Prostate gland (tissue), 2 donors: ENCODE measurements around the gene BEST4. TPM values are rescaled to one million over a fixed set of nuclear protein-coding genes. Genes with fewer than 3 reads are reported as not detected.

Experiments used
- DNase-seq: peaks from one replicate; pipeline ENCODE4 v3.0.0-alpha.2; 2019; ENCODE audit warnings: low spot score
- H3K27ac ChIP-seq, 2 donors: fragments of 200-600 bp; sonication (generic); 2 replicates each; pipeline ENCODE4 v1.5.1; 2017 to 2019
- H3K27me3 ChIP-seq: fragments of 200-600 bp; sonication (generic); replicated peaks from 2 replicates; pipeline ENCODE4 v1.5.1; 2019; ENCODE audit not compliant: insufficient read depth
- H3K36me3 ChIP-seq, 2 donors: fragments of 200-600 bp; sonication (generic); 1 replicate in 1 of 2; 2 replicates in 1 of 2; pipeline versions ENCODE4 v1.5.1 to v1.8.1; 2017 to 2019
- H3K4me1 ChIP-seq: fragments of 200-600 bp; sonication (generic); replicated peaks from 2 replicates; pipeline ENCODE4 v1.5.1; 2019
- H3K4me3 ChIP-seq, 2 donors: fragments of 200-600 bp; sonication (generic); 2 replicates each; pipeline ENCODE4 v1.5.1; 2017 to 2019
- H3K9me3 ChIP-seq: fragments of 200-600 bp; sonication (generic); 2 replicates; pipeline ENCODE4 v1.5.1; 2017
- CTCF ChIP-seq, 4 experiments: fragments of 200-600 bp in 2 of 4; fragments of 450-650 bp in 2 of 4; sonication (generic) in 2 of 4; IDR thresholded peaks; 1 replicate in 3 of 4; 2 replicates in 1 of 4; pipeline ENCODE4 v1.5.1; 2016 to 2019; ENCODE audit warnings: antibody characterized with exemption in 4 of 4, mild to moderate bottlenecking in 2 of 4, moderate library complexity in 2 of 4
- POLR2A ChIP-seq: fragments of 450-650 bp; IDR thresholded peaks from one replicate; pipeline ENCODE4 v1.6.1; 2016; ENCODE audit warnings: antibody characterized with exemption, mild to moderate bottlenecking
- POLR2AphosphoS5 ChIP-seq: sonication (generic); formaldehyde crosslinking; IDR thresholded peaks from one replicate; pipeline ENCODE4 v1.6.1; 2017; ENCODE audit warnings: antibody characterized with exemption
- WGBS: methylation state at CpG from one replicate; pipeline ENCODE4 v1.1.5; 2018; 5-methylcytosine and 5-hydroxymethylcytosine counted together
- intact Hi-C: fragments of 100-400 bp; cut with DNase I; formaldehyde crosslinking; loops from one replicate; pipeline ENCODE4 v1.14.2; 2022
- total RNA-seq, 2 donors: library from RNA; depleted of rRNA; stranded (reverse); fragments of >200 nt; gene quantifications; one replicate each; pipeline ENCODE4 v1.1.0, GENCODE V29; 2016

The BEST4 gene
- total RNA-seq, 2 donors from 2014 or later = not detected

- Histone ChIP-seq H3K27ac (no peak overlapping the region), H3K9me3 (no peaks in the 10 kb centered on the region), H3K27me3 (no peaks in the 10 kb centered on the region), H3K36me3 (no peaks in the 10 kb centered on the region), H3K4me3 (no peak overlapping the region), H3K4me1 (no peaks in the 10 kb centered on the region)
- intact Hi-C loops = loop anchor here (10.0 kb wide), 1 partner anchor 484 kb away; no protein-coding TSS in a partner anchor
- 84% methylated on average over 9 of the region's 9 CpGs for WGBS
- no peak for DNase-seq
- TF ChIP-seq POLR2AphosphoS5 (no peak), CTCF (IDR thresholded peaks at IDR 0.05) (no peak), POLR2A (no peak)
Measured at GRCh38 chr1:44821240-44821715, 33.3 kb upstream of the BEST4 start.

GRCh38 chr1:44820328-44821239 is 32.6 kb upstream of the BEST4 start:
- intact Hi-C loops = loop anchor here (10.0 kb wide), 1 partner anchor 484 kb away; no protein-coding TSS in a partner anchor
- H3K4me1 ChIP-seq = no peaks in the 10 kb centered on the region
- no peaks in the 10 kb centered on the region for H3K36me3 ChIP-seq
- H3K27ac ChIP-seq = peak overlapping the region; percentile 86 to 88
- H3K27me3 ChIP-seq = no peaks in the 10 kb centered on the region
- H3K4me3 ChIP-seq = peak overlapping the region; percentile 31 to 43
- WGBS = 29% methylated on average over 25 of the region's 25 CpGs
- no peaks in the 10 kb centered on the region for H3K9me3 ChIP-seq
- DNase-seq = no peak
- TF ChIP-seq POLR2AphosphoS5 (no peak), POLR2A (no peak), CTCF (IDR thresholded peaks at IDR 0.05) (no peak)

- Histone ChIP-seq H3K36me3 (no peaks in the 10 kb centered on the region), H3K27me3 (no peaks in the 10 kb centered on the region), H3K27ac (peak overlapping the region; percentile 86 to 88), H3K4me1 (no peaks in the 10 kb centered on the region), H3K4me3 (peak overlapping the region; percentile 31 to 43), H3K9me3 (no peaks in the 10 kb centered on the region)
- TF ChIP-seq POLR2A (peak; percentile 70), POLR2AphosphoS5 (peak; percentile 86), CTCF (IDR thresholded peaks at IDR 0.05) (no peak)
- intact Hi-C loops = loop anchor here (10.0 kb wide), 1 partner anchor 485 kb away; no protein-coding TSS in a partner anchor
- 4% methylated on average over 33 of the region's 33 CpGs for WGBS
- DNase-seq = peak; percentile 56
Measured at GRCh38 chr1:44819608-44820327, 31.8 kb upstream of the BEST4 start.

GRCh38 chr1:44819196-44819607 is 31.2 kb upstream of the BEST4 start:
- peak overlapping the region; percentile 31 to 43 for H3K4me3 ChIP-seq
- TF ChIP-seq POLR2A (no peak), CTCF (IDR thresholded peaks at IDR 0.05) (no peak), POLR2AphosphoS5 (no peak)
- no peaks in the 10 kb centered on the region for H3K4me1 ChIP-seq
- H3K9me3 ChIP-seq = no peaks in the 10 kb centered on the region
- no peak for DNase-seq
- WGBS = 2% methylated on average over 13 of the region's 13 CpGs
- no peaks in the 10 kb centered on the region for H3K27me3 ChIP-seq
- intact Hi-C loops = no loop called here
- H3K27ac ChIP-seq = peak overlapping the region; percentile 86 to 88
- H3K36me3 ChIP-seq = no peaks in the 10 kb centered on the region
